Activated CD8-positive, alpha-beta memory T cell treated with anti-CD3 and anti-CD28 coated beads for 36 hours (primary cell): ENCODE results near the gene RARG. TPM values are rescaled to one million over a fixed set of nuclear protein-coding genes. Genes with fewer than 3 reads are reported as not detected.

ENCODE experiments used
- CTCF ChIA-PET: fragments of 350-600 bp; sonication (Branson Sonifier 250); formaldehyde crosslinking; loops from one replicate; lab custom pipeline; 2021; ENCODE audit warnings: antibody characterized with exemption; lab: Charles Lee
- POLR2A ChIA-PET: fragments of 350-600 bp; sonication (Branson Sonifier 250); formaldehyde crosslinking; loops from one replicate; lab custom pipeline; 2021; ENCODE audit warnings: antibody characterized with exemption; lab: Charles Lee
- total RNA-seq, 2 experiments: library from RNA; stranded (reverse); gene quantifications; one replicate each; pipeline ENCODE4 v1.2.3, GENCODE V29; 2021

The RARG gene
- total RNA-seq: 10 to 100 TPM; 42.5 to 42.7 TPM

- ChIA-PET CTCF (interaction anchor here (1.1 to 1.3 kb wide), 2 partner anchors 12 to 19 kb away, joined by 3 to 4 read pairs; no protein-coding TSS in a partner anchor), POLR2A (interaction anchor here (0.6 kb wide), 1 partner anchor 9 kb away, joined by 3 read pairs; no protein-coding TSS in a partner anchor)
Observed at GRCh38 chr12:53231921-53232645, at the start of gene RARG. Gene RARG, minus strand, starts transcription at chr12:53232209. Its CDS starts 4,664 bp downstream, at chr12:53227545.

- ChIA-PET POLR2A (no interaction called here), CTCF (interaction anchor here (1.7 to 2.0 kb wide), 2 partner anchors 15 to 67 kb away, joined by 3 to 5 read pairs; partner anchors contain the start of gene PFDN5)
Observed at GRCh38 chr12:53279888-53280498, 48.0 kb upstream of the RARG start.

GRCh38 chr12:53279283-53279869, 47.4 kb upstream of the RARG start:
- ChIA-PET CTCF (interaction anchor here (1.1 to 2.0 kb wide), 3 partner anchors 16 to 73 kb away, joined by 3 to 5 read pairs (median 3); partner anchors contain the start of genes ITGB7 and PFDN5), POLR2A (interaction anchor here (0.6 kb wide), 1 partner anchor 191 kb away, joined by 3 read pairs; no protein-coding TSS in a partner anchor)

GRCh38 chr12:53277981-53278380, 46.0 kb upstream of the RARG start:
- POLR2A ChIA-PET: no interaction called here
- CTCF ChIA-PET: interaction anchor here (0.7 to 1.1 kb wide), 4 partner anchors 15 to 64 kb away, joined by 3 to 5 read pairs (median 4); no protein-coding TSS in a partner anchor

- ChIA-PET POLR2A (interaction anchor here (0.8 to 1.0 kb wide), 2 partner anchors 10 to 62 kb away, joined by 3 to 5 read pairs; no protein-coding TSS in a partner anchor), CTCF (no interaction called here)
Observed at GRCh38 chr12:53276511-53276910, 44.5 kb upstream of the RARG start.

GRCh38 chr12:53274445-53274844, 42.4 kb upstream of the RARG start:
- ChIA-PET POLR2A (no interaction called here), CTCF (no interaction called here)

GRCh38 chr12:53268630-53269562, 36.9 kb upstream of the RARG start:
- ChIA-PET CTCF (interaction anchor here (0.6 to 9.3 kb wide), 15 partner anchors 8 to 374 kb away, joined by 3 to 107 read pairs (median 3); partner anchors contain the start of genes AAAS and SP1), POLR2A (interaction anchor here (0.6 to 2.5 kb wide), 4 partner anchors 49 to 203 kb away, joined by 3 to 19 read pairs (median 7); partner anchors contain the start of genes CSAD and ZNF740)

GRCh38 chr12:53267999-53268629, 36.1 kb upstream of the RARG start, which contains the start of gene ESPL1:
Gene ESPL1, plus strand, starts transcription at chr12:53268299. Its CDS starts 468 bp downstream, at chr12:53268767.
- ChIA-PET POLR2A (interaction anchor here (0.6 to 2.5 kb wide), 4 partner anchors 33 to 203 kb away, joined by 3 to 19 read pairs (median 7); no protein-coding TSS in a partner anchor), CTCF (interaction anchor here (0.6 to 9.3 kb wide), 15 partner anchors 13 to 373 kb away, joined by 3 to 107 read pairs (median 3); partner anchors contain the start of genes AAAS and SP1)

- ChIA-PET POLR2A (interaction anchor here (0.7 to 2.5 kb wide), 4 partner anchors 19 to 51 kb away, joined by 3 to 19 read pairs (median 4); no protein-coding TSS in a partner anchor), CTCF (interaction anchor here (0.6 to 9.3 kb wide), 11 partner anchors 12 to 187 kb away, joined by 3 to 107 read pairs (median 3); a partner anchor contains a TSS)
Observed at GRCh38 chr12:53267306-53267998, 35.4 kb upstream of the RARG start.

GRCh38 chr12:53265783-53266182, 33.8 kb upstream of the RARG start:
- CTCF ChIA-PET: interaction anchor here (0.6 to 9.3 kb wide), 4 partner anchors 17 to 50 kb away, joined by 3 to 107 read pairs (median 3); partner anchors contain the start of gene MYG1
- POLR2A ChIA-PET: no interaction called here

- ChIA-PET CTCF (interaction anchor here (0.6 to 0.9 kb wide), 4 partner anchors 33 to 206 kb away, joined by 3 to 4 read pairs (median 3); no protein-coding TSS in a partner anchor), POLR2A (interaction anchor here (0.6 kb wide), 1 partner anchor 60 kb away, joined by 5 read pairs; no protein-coding TSS in a partner anchor)
Observed at GRCh38 chr12:53259891-53260290, 27.9 kb upstream of the RARG start.

- ChIA-PET POLR2A (no interaction called here), CTCF (interaction anchor here (0.7 to 0.8 kb wide), 3 partner anchors 57 to 233 kb away, joined by 3 to 4 read pairs (median 3); no protein-coding TSS in a partner anchor)
Observed at GRCh38 chr12:53258541-53259539, 26.8 kb upstream of the RARG start.

GRCh38 chr12:53255996-53256395, 24.0 kb upstream of the RARG start:
- CTCF ChIA-PET: interaction anchor here (1.6 kb wide), 1 partner anchor 19 kb away, joined by 3 read pairs; no protein-coding TSS in a partner anchor

GRCh38 chr12:53254816-53255545, 23.0 kb upstream of the RARG start:
- ChIA-PET CTCF (interaction anchor here (0.9 to 2.8 kb wide), 5 partner anchors 11 to 96 kb away, joined by 3 to 9 read pairs (median 5); partner anchors contain the start of gene ESPL1), POLR2A (no interaction called here)

More at GRCh38 chr12:53255996-53256395, 24.0 kb upstream of the RARG start:
- POLR2A ChIA-PET: no interaction called here
